LNCAP (cell line): ENCODE measurements around the gene ARID1A.
A peak's percentile ranks its signal among the peaks of the same experiment; 100 is the strongest.

Experiments
- CTCF ChIP-seq: fragments of 450-650 bp; IDR thresholded peaks from 2 replicates; pipeline ENCODE4 v1.5.1; 2017; ENCODE audit warnings: mild to moderate bottlenecking

Gene ARID1A

GRCh38 chr1:26790551-26790953 is 94.7 kb downstream of the ARID1A start:
- TF ChIP-seq CTCF, result no peak

GRCh38 chr1:26791148-26791547 is 95.3 kb downstream of the ARID1A start:
- no peak for TF ChIP-seq CTCF

- no peak for TF ChIP-seq CTCF
Measured at GRCh38 chr1:26791626-26792025, 95.8 kb downstream of the ARID1A start.

- TF ChIP-seq CTCF, result no peak
Measured at GRCh38 chr1:26792924-26793323, 97.1 kb downstream of the ARID1A start.

GRCh38 chr1:26794391-26794790 is 98.6 kb downstream of the ARID1A start:
- TF ChIP-seq CTCF, result no peak

- no peak for TF ChIP-seq CTCF
Measured at GRCh38 chr1:26797627-26798026, 101.8 kb downstream of the ARID1A start.

- TF ChIP-seq CTCF, result no peak
Measured at GRCh38 chr1:26799479-26800142, 103.8 kb downstream of the ARID1A start.

GRCh38 chr1:26810105-26810504 is 114.3 kb downstream of the ARID1A start:
- TF ChIP-seq CTCF, result peak; percentile 71
